Renal cortical epithelial cell (primary cell): Measurements from ENCODE around the gene PFDN1. TPM values are rescaled to one million over a fixed set of nuclear protein-coding genes. Genes with fewer than 3 reads are reported as not detected.

Source experiments
- DNase-seq: peaks from one replicate; pipeline ENCODE4 v3.0.0-alpha.2; 2011; ENCODE audit warnings: low read depth
- total RNA-seq: library from RNA; depleted of rRNA; stranded (reverse); fragments of >200 nt; gene quantifications from 2 replicates; pipeline ENCODE4 v1.2.3, GENCODE V29; 2014

The PFDN1 gene
- total RNA-seq, 1 donor from 2014 or later, result 76.4 TPM

DNA sequence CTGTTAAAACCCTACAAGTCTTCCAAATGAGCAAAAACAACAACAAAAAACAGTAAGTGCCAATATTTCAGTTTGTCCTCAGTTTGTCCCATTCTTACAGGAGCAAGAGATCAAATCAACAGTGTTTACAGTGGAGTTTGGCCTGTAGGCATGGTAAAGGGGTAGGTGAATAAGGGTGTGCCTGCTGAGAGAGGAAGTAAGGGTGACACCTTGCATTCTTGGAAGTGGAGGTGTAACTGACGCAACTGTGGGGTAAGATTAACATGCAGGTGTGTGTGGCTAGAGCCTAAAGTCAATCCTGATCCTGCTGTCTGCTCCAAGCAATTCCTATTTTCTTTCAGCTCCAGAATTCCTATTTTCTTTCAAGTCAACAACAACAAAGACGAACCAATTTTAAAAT is 43.4 kb downstream of the PFDN1 start:
- DNase-seq, result peak; percentile 63

- no peak for DNase-seq
Observed at GRCh38 chr5:140258873-140259272, 44.0 kb downstream of the PFDN1 start.

DNA sequence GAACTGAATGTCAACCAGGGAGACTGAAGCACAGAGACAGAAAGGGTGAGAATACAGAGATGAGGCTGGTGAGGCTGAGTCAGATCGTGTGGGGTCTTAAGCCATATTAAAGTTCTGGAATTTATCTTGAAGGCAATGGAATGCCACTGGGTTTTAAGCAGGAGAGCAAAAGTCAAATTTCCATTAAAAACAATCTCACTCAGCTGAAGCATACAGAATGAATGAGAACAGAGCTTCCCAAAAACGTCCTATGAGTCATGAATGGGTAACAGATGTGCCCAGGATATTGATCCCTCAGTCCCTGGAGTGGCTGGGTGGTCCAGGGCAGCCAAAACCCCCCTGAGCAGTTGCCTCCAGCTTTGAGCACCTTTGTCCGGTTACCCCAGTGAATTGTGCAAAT is 44.9 kb downstream of the PFDN1 start:
- DNase-seq, result no peak

- no peak for DNase-seq
Observed at GRCh38 chr5:140256726-140257125, 46.2 kb downstream of the PFDN1 start.

DNA sequence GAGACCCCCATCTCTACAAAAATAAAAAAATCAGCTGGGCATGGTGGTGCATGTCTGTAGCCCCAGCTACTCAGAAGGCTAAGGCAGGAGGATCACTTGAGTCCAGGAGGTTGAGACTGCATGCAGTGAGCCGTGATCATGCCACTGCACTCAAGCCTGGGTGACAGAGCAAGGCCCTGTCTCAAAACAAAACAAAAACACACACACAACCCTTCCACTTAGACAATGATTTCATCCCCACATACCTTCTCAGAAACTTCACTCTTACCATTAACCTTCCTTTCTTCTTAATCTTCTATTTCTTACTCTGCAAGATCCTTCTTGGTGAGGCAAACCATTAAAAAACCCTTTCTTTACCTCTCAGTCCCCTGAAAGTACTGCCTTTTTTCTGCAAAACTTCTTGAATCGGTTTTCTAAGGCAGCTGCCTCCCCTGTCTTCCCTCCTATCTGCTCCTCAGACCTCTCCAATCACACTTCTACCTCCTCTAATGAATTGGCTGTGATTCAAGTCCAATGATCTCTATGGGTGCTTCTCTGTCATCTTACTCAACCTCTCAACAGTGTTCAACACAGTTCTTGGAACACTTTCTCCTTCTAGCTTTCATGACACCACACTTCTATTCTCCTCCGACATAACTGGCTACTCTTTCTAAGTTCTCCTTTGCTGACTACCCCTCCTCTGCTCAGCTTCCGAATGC is 47.3 kb downstream of the PFDN1 start:
- DNase-seq, result no peak

- no peak for DNase-seq
Observed at GRCh38 chr5:140253985-140254384, 48.9 kb downstream of the PFDN1 start.

DNA sequence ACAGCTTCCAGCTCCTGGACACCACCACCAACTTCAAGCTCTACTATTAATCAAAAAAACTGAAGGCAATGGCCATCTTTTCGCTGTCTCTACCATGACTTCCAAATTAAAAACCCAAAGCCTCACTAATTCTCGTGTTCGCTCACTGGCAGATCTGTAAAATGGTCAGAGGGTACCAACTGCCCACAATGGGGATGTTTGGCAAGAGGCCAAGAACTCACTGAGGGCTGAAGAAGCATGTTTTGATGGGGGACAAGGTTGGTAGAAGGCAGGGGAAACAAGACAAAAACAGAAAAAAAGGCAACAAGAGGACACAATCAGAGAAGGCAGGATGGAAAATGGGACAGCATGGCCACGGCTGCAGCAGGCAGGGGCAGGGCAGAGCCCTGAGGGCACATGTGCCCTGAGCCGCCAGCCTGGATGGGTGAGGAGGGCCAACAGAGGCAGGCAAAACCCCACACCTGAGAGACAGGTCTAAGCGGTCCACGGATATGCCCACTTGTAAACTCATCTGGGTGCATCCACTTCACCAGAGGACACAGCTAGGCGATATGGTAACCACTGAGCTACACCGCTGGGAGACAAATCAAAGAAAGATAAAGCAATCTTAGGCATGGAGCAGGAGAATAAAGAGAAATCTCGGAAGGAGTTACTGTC is 50.3 kb downstream of the PFDN1 start:
- DNase-seq, result no peak

DNA sequence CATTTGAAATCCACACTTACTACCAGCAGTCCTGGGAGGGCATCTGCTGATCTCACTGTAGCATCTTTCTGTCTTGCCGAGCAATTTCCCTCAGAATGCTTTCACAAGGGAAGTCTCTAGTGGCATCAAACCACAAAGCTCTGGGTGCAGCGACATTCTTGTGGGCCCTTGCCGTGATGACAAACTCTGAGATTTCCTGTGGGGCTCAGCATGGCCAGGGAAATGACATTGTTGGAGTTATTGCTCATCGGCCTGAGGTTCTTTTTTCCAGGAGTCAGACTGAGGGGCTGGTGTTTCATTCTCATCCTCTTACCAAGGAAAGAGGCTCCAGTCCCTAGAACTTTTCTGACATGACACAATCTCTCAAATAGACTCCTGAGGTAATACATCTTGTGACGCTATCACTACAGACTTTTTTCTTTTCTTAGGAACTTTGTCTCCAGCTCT is 51.4 kb downstream of the PFDN1 start:
- peak; percentile 88 for DNase-seq

DNA sequence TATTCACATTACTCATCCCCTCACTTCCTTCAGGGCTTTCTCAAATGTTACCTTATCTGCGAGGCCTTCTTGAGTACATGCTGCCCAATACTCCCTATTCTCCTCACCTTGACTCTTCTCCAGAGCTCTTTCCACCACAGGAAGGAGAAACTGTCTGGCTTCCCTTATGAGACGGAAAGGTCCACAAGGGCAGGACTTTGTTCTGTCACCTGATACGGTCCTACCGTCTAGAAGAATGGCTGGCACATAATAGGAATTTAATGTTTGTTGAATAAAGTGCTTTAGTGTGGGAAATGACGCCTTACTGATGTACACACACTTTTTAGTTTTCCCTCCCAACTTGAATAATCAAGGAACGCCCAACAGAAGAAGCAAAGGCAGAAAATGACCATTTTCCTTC is 52.5 kb downstream of the PFDN1 start:
- no peak for DNase-seq

GRCh38 chr5:140249536-140249935 is 53.4 kb downstream of the PFDN1 start:
- no peak for DNase-seq

DNA sequence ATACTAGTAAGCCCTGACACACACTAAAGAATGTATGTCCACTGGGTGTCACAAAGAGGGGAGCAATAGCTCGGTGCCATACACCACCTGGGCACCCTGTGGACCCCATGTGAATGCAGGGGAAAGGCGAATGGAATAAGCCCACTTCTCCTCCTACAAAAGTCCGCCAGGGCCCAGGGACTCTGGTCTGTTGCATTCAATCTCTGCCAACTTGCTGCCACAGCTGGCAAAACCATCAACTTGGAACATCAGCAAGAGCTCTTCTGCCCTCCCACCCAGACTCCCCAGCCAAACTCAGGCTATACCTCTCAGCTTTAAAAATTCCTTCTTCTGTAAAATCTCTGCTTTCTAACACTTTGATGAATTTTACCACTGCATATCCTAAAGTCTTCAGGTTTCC is 54.5 kb downstream of the PFDN1 start:
- no peak for DNase-seq

- DNase-seq, result peak; percentile 67
Observed at GRCh38 chr5:140246378-140247122, 56.4 kb downstream of the PFDN1 start.

- no peak for DNase-seq
Observed at GRCh38 chr5:140245926-140246325, 57.0 kb downstream of the PFDN1 start.

- DNase-seq, result no peak
Observed at GRCh38 chr5:140245341-140245740, 57.6 kb downstream of the PFDN1 start.

DNA sequence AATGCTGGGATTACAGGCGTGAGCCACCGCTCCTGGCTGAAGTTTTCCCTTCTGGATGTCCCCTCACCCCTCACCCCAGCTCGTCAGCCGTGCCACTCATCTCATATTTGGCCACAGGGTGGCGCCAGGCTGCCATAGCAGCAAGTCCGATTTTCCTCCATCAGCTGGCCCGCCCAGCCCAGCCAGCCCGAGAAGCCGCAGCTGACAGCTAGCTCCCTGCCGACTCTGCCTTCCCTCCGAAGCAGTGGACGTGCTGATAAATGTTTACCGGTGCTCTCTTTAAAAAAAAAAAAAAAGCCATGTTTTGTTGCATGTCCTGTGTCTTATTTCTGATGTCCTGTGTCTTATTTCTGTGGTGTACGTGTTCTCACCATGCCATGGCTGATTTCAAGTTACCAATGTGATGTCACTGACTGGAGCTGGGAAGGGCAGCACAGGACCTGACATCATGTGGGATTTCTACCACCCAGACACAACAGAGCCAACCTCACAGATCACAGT is 58.3 kb downstream of the PFDN1 start:
- peak; percentile 68 for DNase-seq

- no peak for DNase-seq
Observed at GRCh38 chr5:140243706-140244250, 59.1 kb downstream of the PFDN1 start.

GRCh38 chr5:140242890-140243585 is 59.9 kb downstream of the PFDN1 start:
- DNase-seq, result no peak

DNA sequence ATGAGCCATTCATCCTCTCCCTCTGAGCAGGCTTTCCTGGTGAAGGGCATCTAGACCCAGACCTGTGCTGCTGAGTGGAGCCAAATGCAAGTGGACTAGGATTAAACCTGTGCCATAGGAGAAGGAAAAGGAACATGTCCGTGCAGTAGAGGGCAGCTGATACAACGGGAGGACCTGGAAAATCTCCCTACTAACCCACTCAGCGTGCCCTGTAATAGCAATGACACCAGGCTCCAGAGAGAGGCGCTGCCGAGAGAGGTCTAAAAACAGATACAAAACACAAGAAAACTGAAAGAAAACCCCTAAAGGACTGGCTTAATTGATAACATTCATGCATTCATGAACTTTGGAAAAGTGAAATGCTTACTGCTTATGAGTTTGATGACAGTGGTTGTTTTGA is 60.8 kb downstream of the PFDN1 start:
- no peak for DNase-seq

- peak; percentile 91 for DNase-seq
Observed at GRCh38 chr5:140240987-140241706, 61.8 kb downstream of the PFDN1 start.

DNA sequence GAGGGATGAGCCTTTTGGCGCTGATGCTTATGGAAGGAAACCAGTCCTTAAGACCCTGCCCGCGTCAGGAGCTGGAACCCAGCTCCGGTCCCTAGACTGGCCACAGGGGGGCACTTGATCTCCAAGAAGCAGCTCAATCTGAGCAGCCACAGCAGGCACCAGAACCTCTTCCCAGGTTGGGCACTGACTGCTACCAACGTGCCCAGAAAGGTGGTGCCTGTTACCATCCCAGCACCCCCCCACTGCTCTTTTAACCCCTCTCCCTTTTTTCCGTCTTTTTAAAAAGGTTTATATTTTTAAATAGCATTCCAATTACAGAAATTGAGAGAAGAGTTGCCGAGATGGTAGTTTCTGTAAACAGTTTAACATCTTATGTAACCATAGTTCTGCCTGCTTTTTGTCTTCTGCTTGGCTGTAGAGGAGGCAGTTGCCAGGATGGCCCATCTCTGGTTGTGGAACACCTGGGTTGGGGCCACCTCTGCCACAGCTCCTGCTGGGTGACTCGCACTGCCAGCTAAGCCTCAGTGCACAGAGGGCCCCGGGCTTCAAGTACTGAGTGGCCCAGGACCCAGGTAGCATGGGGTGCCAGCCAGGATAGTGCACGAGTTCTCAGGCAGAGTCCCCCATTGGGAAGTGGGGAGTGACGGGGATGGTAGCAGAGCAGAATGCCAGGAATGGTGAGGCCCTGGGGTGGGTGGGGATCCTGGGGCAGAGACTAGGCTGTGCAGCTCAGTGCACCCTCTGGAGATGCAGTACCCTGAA is 62.8 kb downstream of the PFDN1 start:
- DNase-seq, result peak; percentile 51
